ENCODE data around the gene CSTF1.

DNA sequence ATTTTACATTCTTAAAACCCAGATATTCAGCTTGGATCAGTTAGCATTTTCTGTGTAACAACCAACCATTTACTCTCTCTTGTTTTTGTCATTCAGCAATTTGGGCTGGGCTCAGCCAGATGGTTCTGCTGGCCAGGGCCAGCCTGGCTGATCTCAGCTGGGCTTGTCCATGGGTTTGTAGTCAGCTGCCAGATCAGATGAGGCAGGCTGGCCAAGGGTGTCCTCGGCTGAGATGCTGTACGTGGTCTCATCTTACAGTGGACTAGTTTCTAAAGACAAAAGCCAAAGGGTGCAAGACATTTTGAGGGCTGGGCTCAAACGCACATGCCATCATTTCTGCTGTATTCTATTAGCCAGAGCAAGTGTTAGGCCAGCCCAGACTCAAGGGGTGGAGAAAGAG is 49.7 kb upstream of the CSTF1 start:
- TF ChIP-seq, protein P1, sequence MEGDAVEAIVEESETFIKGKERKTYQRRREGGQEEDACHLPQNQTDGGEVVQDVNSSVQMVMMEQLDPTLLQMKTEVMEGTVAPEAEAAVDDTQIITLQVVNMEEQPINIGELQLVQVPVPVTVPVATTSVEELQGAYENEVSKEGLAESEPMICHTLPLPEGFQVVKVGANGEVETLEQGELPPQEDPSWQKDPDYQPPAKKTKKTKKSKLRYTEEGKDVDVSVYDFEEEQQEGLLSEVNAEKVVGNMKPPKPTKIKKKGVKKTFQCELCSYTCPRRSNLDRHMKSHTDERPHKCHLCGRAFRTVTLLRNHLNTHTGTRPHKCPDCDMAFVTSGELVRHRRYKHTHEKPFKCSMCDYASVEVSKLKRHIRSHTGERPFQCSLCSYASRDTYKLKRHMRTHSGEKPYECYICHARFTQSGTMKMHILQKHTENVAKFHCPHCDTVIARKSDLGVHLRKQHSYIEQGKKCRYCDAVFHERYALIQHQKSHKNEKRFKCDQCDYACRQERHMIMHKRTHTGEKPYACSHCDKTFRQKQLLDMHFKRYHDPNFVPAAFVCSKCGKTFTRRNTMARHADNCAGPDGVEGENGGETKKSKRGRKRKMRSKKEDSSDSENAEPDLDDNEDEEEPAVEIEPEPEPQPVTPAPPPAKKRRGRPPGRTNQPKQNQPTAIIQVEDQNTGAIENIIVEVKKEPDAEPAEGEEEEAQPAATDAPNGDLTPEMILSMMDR (IDR thresholded peaks at IDR 0.05; ENCODE audit: low read depth, low read length, missing input control) = no peak
- TF ChIP-seq GABPA (IDR thresholded peaks at IDR 0.05 in 1 of 2, conservative IDR thresholded peaks at IDR 0.05 in 1 of 2) = no peak
- no peak for TF ChIP-seq RAD21 (IDR thresholded peaks at IDR 0.05)
- no peak for TF ChIP-seq HNF4A (conservative IDR thresholded peaks at IDR 0.05)
- no peak for TF ChIP-seq EGR1 (IDR thresholded peaks at IDR 0.05; ENCODE audit: low read depth in 2 of 2)
- no peak for TF ChIP-seq RXRA (IDR thresholded peaks at IDR 0.05)
- TF ChIP-seq, protein P2, sequence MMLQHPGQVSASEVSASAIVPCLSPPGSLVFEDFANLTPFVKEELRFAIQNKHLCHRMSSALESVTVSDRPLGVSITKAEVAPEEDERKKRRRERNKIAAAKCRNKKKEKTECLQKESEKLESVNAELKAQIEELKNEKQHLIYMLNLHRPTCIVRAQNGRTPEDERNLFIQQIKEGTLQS (IDR thresholded peaks at IDR 0.05) = no peak
- TF ChIP-seq FOXA2 (IDR thresholded peaks at IDR 0.05) = no peak
- TF ChIP-seq TAF1 (conservative IDR thresholded peaks at IDR 0.05) = no peak
- TF ChIP-seq MAX (IDR thresholded peaks at IDR 0.05) = no peak
- TF ChIP-seq SP1 (IDR thresholded peaks at IDR 0.05) = no peak
- no peak for TF ChIP-seq ZBTB33 (IDR thresholded peaks at IDR 0.05)
- no peak for TF ChIP-seq HNF4G (IDR thresholded peaks at IDR 0.05)
- TF ChIP-seq JUND (IDR thresholded peaks at IDR 0.05) = no peak

Measured in liver (tissue), 3 donors.